PFSK-1 (cell line): Measurements from ENCODE around the gene KCNQ2.

Source experiments
- POLR2AphosphoS5 ChIP-seq: IDR thresholded peaks from 2 replicates; pipeline ENCODE4 v1.6.1; 2012; ENCODE audit warnings: low read depth, mild to moderate bottlenecking, control low read depth, low read length, moderate library complexity
- TAF1 ChIP-seq: IDR thresholded peaks from 2 replicates; pipeline ENCODE4 v1.6.1; 2012; ENCODE audit warnings: low read length, control low read depth, borderline replicate concordance; ENCODE audit not compliant: insufficient read depth
- TF ChIP-seq, protein P1 (sequence below), 2 experiments: IDR thresholded peaks; 2 replicates each; pipeline versions ENCODE4 v1.6.1 to v1.8.0; 2011 to 2012; ENCODE audit warnings: low read depth in 2 of 2, low read length in 2 of 2, control low read depth in 1 of 2, inconsistent platforms in 1 of 2, mild to moderate bottlenecking in 1 of 2, moderate library complexity in 1 of 2; ENCODE audit not compliant: insufficient read depth in 1 of 2

- TF ChIP-seq POLR2AphosphoS5 (no peak), TAF1 (no peak)
- TF ChIP-seq, protein P1, sequence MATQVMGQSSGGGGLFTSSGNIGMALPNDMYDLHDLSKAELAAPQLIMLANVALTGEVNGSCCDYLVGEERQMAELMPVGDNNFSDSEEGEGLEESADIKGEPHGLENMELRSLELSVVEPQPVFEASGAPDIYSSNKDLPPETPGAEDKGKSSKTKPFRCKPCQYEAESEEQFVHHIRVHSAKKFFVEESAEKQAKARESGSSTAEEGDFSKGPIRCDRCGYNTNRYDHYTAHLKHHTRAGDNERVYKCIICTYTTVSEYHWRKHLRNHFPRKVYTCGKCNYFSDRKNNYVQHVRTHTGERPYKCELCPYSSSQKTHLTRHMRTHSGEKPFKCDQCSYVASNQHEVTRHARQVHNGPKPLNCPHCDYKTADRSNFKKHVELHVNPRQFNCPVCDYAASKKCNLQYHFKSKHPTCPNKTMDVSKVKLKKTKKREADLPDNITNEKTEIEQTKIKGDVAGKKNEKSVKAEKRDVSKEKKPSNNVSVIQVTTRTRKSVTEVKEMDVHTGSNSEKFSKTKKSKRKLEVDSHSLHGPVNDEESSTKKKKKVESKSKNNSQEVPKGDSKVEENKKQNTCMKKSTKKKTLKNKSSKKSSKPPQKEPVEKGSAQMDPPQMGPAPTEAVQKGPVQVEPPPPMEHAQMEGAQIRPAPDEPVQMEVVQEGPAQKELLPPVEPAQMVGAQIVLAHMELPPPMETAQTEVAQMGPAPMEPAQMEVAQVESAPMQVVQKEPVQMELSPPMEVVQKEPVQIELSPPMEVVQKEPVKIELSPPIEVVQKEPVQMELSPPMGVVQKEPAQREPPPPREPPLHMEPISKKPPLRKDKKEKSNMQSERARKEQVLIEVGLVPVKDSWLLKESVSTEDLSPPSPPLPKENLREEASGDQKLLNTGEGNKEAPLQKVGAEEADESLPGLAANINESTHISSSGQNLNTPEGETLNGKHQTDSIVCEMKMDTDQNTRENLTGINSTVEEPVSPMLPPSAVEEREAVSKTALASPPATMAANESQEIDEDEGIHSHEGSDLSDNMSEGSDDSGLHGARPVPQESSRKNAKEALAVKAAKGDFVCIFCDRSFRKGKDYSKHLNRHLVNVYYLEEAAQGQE (IDR thresholded peaks at IDR 0.05; ENCODE audit: insufficient read depth in 1 of 2, low read depth in 2 of 2, low read length in 2 of 2): no peak
Measured at GRCh38 chr20:63394920-63395455, 77.5 kb downstream of the KCNQ2 start.
